Brain microvascular endothelial cell (primary cell): ENCODE data around the gene SPNS3.

Experiments used
- DNase-seq: peaks from one replicate; pipeline ENCODE4 v3.0.0-alpha.2; 2020
- H3K27ac ChIP-seq: fragments of 250-450 bp; sonication (Bioruptor Pico); 2 replicates; pipeline ENCODE4 v1.5.1; 2020; ENCODE audit warnings: mild to moderate bottlenecking, moderate library complexity
- H3K27me3 ChIP-seq: fragments of 250-450 bp; sonication (Bioruptor Pico); replicated peaks from 2 replicates; pipeline ENCODE4 v1.5.1; 2020; ENCODE audit warnings: mild to moderate bottlenecking
- H3K36me3 ChIP-seq: fragments of 250-450 bp; sonication (Bioruptor Pico); replicated peaks from 2 replicates; pipeline ENCODE4 v1.5.1; 2020; ENCODE audit warnings: mild to moderate bottlenecking
- H3K4me3 ChIP-seq: 2 replicates; pipeline ENCODE4 v1.5.1; 2011; ENCODE audit warnings: low read depth, mild to moderate bottlenecking, control low read depth, low read length, moderate library complexity
- in situ Hi-C: cut with HindIII; loops from 2 replicates; pipeline ENCODE4 v1.10.0; 2017; ENCODE audit warnings: low sequenced_read_pairs, low pct_ligation_motif_present
- TF ChIP-seq, protein P1 (sequence below): IDR thresholded peaks from 2 replicates; pipeline ENCODE4 v1.5.1; 2011; ENCODE audit warnings: low read depth, mild to moderate bottlenecking, moderate library complexity, low read length, control low read depth, inconsistent platforms; ENCODE audit errors: missing control alignments

Gene SPNS3

DNA sequence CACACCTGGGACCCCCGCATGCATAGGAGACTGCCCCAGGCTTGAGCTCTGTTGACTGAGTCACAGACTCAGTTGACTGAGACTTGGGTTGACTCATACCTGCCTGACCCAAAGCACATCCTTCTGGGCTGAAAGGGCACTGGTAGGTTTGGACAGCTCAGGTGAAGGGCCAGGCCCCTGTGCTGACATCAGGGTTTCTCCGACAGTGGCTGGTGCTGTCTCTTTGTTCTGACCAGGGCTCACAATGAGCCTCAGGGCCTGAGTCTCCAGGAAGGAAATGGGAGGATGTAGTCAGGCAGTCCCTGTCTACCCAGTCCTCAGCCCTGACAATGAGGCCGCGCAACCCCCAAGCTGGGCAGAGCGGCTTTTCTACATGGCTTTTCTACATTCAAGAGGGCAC, 71.4 kb downstream of the SPNS3 start:
- TF ChIP-seq, protein P1, sequence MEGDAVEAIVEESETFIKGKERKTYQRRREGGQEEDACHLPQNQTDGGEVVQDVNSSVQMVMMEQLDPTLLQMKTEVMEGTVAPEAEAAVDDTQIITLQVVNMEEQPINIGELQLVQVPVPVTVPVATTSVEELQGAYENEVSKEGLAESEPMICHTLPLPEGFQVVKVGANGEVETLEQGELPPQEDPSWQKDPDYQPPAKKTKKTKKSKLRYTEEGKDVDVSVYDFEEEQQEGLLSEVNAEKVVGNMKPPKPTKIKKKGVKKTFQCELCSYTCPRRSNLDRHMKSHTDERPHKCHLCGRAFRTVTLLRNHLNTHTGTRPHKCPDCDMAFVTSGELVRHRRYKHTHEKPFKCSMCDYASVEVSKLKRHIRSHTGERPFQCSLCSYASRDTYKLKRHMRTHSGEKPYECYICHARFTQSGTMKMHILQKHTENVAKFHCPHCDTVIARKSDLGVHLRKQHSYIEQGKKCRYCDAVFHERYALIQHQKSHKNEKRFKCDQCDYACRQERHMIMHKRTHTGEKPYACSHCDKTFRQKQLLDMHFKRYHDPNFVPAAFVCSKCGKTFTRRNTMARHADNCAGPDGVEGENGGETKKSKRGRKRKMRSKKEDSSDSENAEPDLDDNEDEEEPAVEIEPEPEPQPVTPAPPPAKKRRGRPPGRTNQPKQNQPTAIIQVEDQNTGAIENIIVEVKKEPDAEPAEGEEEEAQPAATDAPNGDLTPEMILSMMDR: no peak
- Histone ChIP-seq H3K36me3 (no peaks in the 10 kb centered on the region), H3K4me3 (no peak overlapping the region), H3K27me3 (peaks cover 12% of the 10 kb centered on the region), H3K27ac (no peak overlapping the region)
- DNase-seq: no peak
- in situ Hi-C loops: no loop called here

DNA sequence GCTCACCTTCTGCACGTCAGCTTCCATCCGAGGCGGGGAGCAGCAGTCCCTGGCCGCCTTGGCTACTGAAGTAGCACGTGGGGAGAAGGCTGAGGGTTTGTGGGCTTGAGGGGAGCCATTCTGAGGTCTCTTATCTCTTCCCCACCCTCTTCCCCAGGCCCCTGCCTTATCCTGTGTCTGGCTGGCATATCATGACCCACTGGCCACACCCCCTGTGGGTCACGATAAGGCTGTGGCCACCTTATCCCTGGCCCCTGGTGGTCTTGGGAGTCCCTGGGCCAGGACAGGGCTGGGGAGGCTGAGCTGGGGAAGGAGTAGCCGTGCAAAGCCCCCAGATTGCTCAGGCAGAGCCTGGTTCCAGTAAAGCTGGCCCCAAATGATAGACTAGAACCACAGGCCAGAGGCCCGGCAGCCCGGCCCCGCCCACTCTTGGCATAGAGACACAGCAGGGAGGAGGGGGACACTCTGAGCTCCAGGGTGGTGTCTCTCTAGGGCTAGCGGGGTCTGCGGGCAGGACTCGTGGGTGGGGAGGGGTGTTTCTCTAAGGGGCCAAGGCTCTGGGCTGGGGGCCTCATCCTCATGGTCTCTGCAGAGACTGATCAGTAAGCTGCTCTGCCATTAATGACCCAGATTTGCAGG, 72.6 kb downstream of the SPNS3 start:
- no peak for DNase-seq
- H3K4me3 ChIP-seq: no peak overlapping the region
- H3K36me3 ChIP-seq: no peaks in the 10 kb centered on the region
- in situ Hi-C loops: no loop called here
- TF ChIP-seq, protein P1: no peak
- H3K27ac ChIP-seq: no peak overlapping the region
- H3K27me3 ChIP-seq: peaks cover 3% of the 10 kb centered on the region

GRCh38 chr17:4506892-4507291, 73.2 kb downstream of the SPNS3 start:
- Histone ChIP-seq H3K36me3 (no peaks in the 10 kb centered on the region), H3K27ac (no peak overlapping the region), H3K4me3 (no peak overlapping the region), H3K27me3 (peaks cover 3% of the 10 kb centered on the region)
- TF ChIP-seq, protein P1: no peak
- no peak for DNase-seq
- in situ Hi-C loops: no loop called here

- H3K4me3 ChIP-seq: no peak overlapping the region
- TF ChIP-seq, protein P1: no peak
- H3K27me3 ChIP-seq: peaks cover 3% of the 10 kb centered on the region
- no peak for DNase-seq
- in situ Hi-C loops: no loop called here
- H3K36me3 ChIP-seq: no peaks in the 10 kb centered on the region
- H3K27ac ChIP-seq: no peak overlapping the region
Observed at GRCh38 chr17:4507361-4508111, 73.8 kb downstream of the SPNS3 start.

- in situ Hi-C loops: no loop called here
- Histone ChIP-seq H3K27me3 (no peaks in the 10 kb centered on the region), H3K27ac (no peak overlapping the region), H3K36me3 (no peaks in the 10 kb centered on the region), H3K4me3 (no peak overlapping the region)
- TF ChIP-seq, protein P1: no peak
- DNase-seq: no peak
Observed at GRCh38 chr17:4508207-4508606, 74.5 kb downstream of the SPNS3 start.
